Activated CD8-positive, alpha-beta memory T cell treated with anti-CD3 and anti-CD28 coated beads for 36 hours (primary cell): Measurements from ENCODE around the gene VPS18. TPM values are rescaled to one million over a fixed set of nuclear protein-coding genes. Genes with fewer than 3 reads are reported as not detected.

Experiments
- CTCF ChIA-PET: fragments of 350-600 bp; sonication (Branson Sonifier 250); formaldehyde crosslinking; loops from one replicate; lab custom pipeline; 2021; ENCODE audit warnings: antibody characterized with exemption; lab: Charles Lee
- POLR2A ChIA-PET: fragments of 350-600 bp; sonication (Branson Sonifier 250); formaldehyde crosslinking; loops from one replicate; lab custom pipeline; 2021; ENCODE audit warnings: antibody characterized with exemption; lab: Charles Lee
- total RNA-seq, 2 experiments: library from RNA; stranded (reverse); gene quantifications; one replicate each; pipeline ENCODE4 v1.2.3, GENCODE V29; 2021

The VPS18 gene
- total RNA-seq, 2 experiments from 2014 or later = 16.0 to 16.8 TPM

DNA sequence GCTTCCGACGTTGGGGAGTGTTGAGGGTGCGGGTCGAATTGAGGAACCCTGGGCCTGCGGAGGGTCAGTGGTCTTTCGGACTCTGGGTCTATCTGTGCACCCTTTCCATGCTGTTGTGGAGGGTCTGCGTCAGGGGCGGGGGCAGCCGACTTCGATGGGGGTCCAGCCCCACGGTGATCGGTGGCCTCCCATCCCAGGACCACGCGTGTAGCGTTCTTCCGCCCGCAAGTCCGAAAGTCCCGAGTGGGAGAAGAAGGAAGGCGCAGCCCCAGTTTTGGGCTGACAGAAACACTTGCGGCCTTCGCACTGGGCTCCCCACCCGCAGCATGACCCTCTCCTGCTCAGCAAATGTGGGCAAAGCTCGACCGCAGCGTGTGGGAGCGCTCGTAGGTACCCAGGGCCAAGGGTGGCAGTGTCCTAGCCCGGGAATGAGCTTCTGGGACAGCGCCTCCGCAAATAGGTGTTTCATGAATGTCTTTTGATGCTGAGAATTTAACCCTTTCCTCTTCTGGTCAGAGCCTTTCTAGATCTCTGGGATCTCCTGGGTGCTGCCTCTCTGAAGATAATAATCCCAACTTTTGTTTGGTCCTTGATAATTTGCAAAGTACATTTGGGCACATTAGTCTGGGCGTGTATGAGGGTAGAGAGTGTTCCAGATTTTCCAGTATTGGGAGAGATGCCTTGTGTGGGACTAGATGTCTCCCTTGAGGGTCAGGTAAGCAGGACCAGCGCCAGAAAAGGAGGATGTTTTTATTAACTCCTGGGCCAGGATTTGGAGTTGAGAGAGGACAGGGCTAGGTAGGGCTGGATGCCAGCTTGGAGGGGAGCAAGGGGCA lies 32.6 kb downstream of the VPS18 start:
- POLR2A ChIA-PET = no interaction called here

DNA sequence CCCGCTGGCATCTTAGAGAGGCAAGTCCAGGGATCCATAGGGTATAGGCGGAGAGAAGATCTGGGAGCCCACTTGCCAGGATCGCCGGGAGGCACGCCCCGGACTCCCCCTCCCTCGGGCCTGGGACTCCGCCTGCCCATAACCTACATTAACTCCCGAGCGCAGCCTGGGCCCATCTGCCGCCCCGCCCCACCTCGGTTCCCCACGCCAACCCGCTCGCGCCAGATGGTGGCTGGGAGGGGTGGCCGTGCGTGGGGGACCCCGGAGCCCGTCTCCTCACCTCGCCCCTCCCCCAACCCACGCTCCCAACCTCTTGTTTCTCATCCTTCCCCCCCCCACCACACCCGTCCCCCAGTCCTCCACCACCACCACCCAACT lies 33.2 kb downstream of the VPS18 start:
- POLR2A ChIA-PET = interaction anchor here (1.4 kb wide), 1 partner anchor 26 kb away, joined by 6 read pairs; the partner anchor contains the start of gene CHAC1

More for the DNA sequence above, 32.6 kb downstream of the VPS18 start:
- CTCF ChIA-PET = interaction anchor here (6.7 to 9.3 kb wide), 2 partner anchors 15 to 21 kb away, joined by 44 to 71 read pairs; no protein-coding TSS in a partner anchor

DNA sequence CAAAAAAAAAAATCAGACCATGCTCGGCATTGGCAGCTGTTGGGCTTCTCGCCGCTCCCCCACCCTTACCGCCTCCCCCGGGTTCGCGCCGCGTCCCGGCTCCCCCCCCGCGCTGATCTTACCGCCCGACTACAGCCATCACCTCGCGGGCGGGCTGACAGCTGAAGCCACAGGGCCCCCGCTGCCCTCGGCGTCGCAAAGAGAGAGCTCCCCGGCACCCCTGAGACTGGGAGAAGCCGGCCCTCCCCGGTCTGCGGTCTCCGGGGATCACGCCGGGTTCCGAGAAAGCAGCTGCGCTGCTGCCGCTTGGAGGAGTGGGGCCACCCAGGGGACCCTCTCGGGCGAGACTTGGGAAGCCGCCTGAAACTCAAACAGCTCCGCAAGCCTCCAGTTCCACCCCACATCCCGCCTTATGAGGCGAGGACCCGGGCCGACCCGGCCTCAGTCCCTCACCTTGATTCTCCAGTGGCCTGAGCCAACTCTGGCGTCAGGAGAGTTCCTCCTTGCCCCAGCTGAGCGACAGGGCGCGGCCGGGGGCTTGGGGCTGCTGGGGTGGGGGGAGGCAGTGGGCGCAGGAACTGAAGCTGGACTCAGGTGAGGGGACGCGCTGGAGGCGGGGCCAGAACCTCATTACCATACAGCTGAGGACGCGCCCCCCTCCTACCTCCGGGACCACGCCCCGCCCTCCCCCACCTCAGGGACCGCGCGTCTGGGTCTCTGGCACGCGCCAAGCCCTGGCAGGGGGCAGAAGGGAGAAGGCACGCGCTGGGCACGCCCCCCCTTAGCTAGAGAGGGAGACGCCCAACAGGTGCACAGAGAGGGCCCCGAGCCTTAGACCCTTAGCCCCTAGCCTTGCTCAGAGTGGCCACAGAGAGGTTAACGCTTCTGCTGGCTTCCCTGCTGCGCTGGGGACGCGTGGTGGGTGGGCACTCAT lies 33.9 kb downstream of the VPS18 start:
- CTCF ChIA-PET = interaction anchor here (1.0 to 9.3 kb wide), 7 partner anchors 14 to 213 kb away, joined by 3 to 71 read pairs (median 3); no protein-coding TSS in a partner anchor
- POLR2A ChIA-PET = interaction anchor here (0.5 to 1.8 kb wide), 4 partner anchors 13 to 61 kb away, joined by 3 to 6 read pairs (median 5); partner anchors contain the start of gene CHAC1

More for the DNA sequence above, 33.2 kb downstream of the VPS18 start:
- CTCF ChIA-PET = interaction anchor here (1.0 to 9.3 kb wide), 3 partner anchors 14 to 32 kb away, joined by 3 to 71 read pairs (median 44); no protein-coding TSS in a partner anchor

DNA sequence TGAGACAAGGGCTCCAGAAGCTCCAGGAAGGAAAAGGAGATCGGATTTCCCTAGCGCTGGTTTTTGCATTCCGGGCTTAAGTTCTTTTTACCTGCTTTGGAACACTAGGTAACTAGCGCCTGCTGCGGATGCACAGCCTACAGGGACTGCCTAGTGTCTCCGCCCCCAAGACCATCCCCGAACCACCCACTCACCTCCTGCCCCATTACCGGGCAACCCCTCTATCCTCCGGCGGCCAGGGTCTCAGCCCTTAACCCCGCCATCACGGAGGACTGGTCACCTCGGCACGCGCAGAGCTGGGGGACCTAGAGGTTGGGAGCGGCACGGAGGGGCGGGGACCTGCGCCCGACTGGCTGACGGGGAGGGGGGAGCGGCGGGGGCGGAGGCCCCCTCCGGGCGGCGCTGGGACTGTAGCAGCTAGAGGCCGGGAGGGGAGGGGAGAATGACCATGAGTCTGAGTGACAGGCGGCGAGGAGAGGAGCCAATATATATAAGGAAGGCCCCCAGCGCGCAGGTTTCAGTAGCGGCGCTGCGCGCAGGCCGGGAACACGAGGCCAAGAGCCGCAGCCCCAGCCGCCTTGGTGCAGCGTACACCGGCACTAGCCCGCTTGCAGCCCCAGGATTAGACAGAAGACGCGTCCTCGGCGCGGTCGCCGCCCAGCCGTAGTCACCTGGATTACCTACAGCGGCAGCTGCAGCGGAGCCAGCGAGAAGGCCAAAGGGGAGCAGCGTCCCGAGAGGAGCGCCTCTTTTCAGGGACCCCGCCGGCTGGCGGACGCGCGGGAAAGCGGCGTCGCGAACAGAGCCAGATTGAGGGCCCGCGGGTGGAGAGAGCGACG lies 34.8 kb downstream of the VPS18 start, which contains the start of gene DLL4:
Gene DLL4, plus strand, starts transcription at position 520 of the 839 bp plus-strand sequence. CDS start 329 bp downstream, outside the sequence.
- POLR2A ChIA-PET = interaction anchor here (0.5 to 1.8 kb wide), 4 partner anchors 12 to 60 kb away, joined by 3 to 6 read pairs (median 5); partner anchors contain the start of gene CHAC1
- CTCF ChIA-PET = interaction anchor here (0.9 to 9.3 kb wide), 8 partner anchors 13 to 212 kb away, joined by 3 to 71 read pairs (median 3); no protein-coding TSS in a partner anchor

DNA sequence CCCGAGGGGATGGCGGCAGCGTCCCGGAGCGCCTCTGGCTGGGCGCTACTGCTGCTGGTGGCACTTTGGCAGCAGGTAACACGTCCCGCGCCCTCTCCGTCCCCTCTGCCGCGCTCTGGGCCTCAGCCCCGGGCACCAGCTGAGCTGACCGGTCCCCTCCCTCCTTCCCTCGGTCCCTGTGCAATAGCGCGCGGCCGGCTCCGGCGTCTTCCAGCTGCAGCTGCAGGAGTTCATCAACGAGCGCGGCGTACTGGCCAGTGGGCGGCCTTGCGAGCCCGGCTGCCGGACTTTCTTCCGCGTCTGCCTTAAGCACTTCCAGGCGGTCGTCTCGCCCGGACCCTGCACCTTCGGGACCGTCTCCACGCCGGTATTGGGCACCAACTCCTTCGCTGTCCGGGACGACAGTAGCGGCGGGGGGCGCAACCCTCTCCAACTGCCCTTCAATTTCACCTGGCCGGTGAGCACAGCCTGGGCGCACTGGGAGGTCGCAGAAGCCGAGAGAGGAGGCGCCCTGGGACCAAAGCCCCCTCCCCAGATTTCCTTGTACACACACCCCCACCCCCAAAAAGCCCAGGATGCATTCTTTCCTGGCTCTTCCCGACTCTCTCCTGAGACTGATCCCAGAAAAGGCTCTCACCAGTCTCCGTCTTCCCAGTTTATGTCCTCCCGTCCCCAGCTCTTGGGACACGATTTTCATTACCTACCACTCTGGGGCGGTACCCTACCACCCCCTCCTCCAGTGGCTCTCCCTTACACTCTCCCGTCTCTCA lies 35.6 kb downstream of the VPS18 start:
- CTCF ChIA-PET = interaction anchor here (0.9 to 9.3 kb wide), 12 partner anchors 12 to 141 kb away, joined by 3 to 71 read pairs (median 3); no protein-coding TSS in a partner anchor
- POLR2A ChIA-PET = interaction anchor here (1.8 kb wide), 1 partner anchor 11 kb away, joined by 6 read pairs; no protein-coding TSS in a partner anchor

DNA sequence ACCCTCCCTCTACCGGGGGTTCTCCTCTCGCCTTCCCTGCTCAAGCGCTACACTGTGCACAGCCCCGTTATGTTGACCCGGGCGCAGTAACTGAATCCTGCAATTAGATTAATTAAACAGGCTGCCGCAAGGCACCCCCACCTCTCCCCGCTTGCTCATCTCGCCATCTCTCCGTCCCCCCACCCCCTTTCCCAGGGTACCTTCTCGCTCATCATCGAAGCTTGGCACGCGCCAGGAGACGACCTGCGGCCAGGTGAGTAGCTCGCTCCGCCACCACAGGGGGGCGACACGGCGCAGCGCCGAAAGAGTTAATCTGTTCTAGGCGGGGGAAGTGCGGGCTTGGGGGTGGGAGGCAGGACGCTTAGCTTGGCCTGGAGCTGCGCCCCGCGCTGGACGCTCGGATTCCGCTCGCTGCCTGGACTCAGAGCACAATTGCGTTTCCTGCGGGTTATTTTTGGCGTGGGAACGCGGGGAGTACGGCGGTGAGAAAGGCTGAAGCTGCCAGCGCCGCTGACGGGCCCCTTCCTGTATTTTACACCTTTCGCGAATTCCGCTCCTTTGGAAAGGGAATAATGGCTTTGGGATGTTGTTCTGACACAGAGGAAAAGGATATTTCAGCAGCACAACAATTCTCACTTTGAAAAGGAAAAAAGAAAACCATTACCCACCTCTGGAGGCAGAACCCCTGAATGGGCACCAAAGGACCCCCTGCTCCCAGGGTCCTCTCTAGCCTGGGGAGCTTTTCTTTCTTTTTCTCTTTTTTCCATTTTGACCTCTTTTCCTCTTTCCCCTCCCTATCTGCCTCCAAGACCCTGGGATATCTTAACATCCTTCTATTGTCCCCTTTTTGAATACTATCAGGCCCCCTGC lies 36.4 kb downstream of the VPS18 start:
- ChIA-PET CTCF (interaction anchor here (0.6 to 9.3 kb wide), 11 partner anchors 9 to 302 kb away, joined by 3 to 71 read pairs (median 3); no protein-coding TSS in a partner anchor), POLR2A (interaction anchor here (0.5 to 0.7 kb wide), 2 partner anchors 10 to 472 kb away, joined by 3 read pairs; no protein-coding TSS in a partner anchor)

DNA sequence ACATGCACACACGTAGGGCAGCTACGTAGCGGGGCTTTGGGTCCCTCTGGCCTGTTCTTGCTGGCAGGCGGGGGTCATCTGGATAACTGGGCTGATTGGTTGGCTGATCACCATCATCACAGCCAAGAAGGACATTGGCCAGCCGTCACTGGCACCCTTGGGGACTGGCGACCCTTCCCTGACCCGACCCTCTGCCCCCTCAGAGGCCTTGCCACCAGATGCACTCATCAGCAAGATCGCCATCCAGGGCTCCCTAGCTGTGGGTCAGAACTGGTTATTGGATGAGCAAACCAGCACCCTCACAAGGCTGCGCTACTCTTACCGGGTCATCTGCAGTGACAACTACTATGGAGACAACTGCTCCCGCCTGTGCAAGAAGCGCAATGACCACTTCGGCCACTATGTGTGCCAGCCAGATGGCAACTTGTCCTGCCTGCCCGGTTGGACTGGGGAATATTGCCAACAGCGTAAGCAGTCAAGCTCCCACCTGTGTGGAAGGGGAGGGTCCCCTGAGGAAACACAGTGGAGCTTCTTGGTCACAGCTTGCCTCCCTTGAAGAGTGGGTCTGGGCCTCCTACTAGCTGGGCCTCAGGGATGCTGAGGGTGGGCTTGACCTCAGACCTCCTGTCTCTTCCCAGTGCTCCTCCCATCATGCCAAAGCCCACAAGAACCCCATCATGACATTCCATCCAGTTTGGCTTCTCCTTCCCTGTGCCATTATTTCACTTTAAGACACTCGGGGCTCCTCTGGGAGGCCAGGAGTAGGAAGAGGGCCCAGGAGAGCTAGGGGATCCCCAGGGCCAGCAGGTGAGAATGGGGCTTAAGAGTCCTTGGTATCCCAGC lies 37.3 kb downstream of the VPS18 start:
- ChIA-PET POLR2A (no interaction called here), CTCF (interaction anchor here (0.9 to 9.3 kb wide), 6 partner anchors 10 to 39 kb away, joined by 3 to 71 read pairs (median 7); no protein-coding TSS in a partner anchor)

DNA sequence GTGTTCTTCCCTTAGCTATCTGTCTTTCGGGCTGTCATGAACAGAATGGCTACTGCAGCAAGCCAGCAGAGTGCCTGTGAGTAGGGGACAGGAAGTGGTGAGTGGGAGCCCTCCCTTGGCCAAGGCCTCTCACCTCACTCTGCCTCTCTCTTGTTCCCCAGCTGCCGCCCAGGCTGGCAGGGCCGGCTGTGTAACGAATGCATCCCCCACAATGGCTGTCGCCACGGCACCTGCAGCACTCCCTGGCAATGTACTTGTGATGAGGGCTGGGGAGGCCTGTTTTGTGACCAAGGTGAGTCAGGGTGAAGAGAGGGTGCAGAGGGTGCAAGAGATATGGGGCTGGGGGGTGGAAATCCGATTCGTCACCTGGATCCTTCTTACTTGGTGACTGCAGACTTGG lies 37.9 kb downstream of the VPS18 start:
- CTCF ChIA-PET = interaction anchor here (2.6 to 9.3 kb wide), 3 partner anchors 10 to 27 kb away, joined by 10 to 71 read pairs (median 44); no protein-coding TSS in a partner anchor

DNA sequence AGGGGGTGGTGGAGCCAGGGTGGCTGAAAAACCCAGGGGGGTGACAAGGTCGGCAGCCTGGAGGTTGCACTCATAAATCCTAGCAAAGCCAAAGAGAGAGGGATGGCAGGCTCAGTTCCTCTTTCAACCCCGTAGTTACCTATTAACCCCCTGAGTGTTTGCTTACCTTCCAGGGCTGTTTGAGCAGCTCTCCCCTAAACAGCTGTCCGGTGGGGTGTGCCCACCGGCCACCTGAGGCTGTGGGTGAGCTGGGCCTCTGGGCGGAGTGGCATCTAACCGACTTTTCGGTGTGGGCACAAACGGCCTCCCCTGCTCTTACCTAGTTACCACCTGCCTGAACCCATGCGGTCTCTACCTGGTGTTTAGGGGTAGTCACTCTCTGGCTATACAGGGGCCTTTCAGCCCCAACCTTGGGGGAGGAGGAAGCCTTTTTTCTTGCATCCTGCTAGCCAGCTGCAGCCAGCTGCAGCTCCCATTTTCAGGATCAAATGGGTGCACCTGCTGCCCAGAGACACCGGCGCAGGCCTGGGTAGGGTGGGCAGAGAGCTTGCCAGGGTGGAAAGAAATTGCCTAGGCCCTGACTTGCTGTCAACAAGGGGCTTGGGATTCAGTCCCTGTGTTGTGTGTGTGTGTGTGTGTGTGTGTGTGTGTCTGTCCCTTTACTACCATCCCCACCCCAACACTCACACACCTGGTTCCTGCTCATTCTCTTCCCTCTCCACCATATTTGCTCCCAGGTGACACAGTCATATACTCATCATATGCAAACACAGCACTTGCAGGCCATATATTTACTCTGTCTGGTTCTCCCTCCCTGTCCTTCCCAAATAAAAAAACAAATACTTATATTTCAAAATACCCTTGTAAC lies 38.6 kb downstream of the VPS18 start:
- ChIA-PET POLR2A (interaction anchor here (0.6 kb wide), 1 partner anchor 403 kb away, joined by 3 read pairs; no protein-coding TSS in a partner anchor), CTCF (interaction anchor here (1.0 to 9.3 kb wide), 3 partner anchors 9 to 43 kb away, joined by 6 to 71 read pairs (median 44); no protein-coding TSS in a partner anchor)

More for the DNA sequence above, 37.9 kb downstream of the VPS18 start:
- POLR2A ChIA-PET = no interaction called here

DNA sequence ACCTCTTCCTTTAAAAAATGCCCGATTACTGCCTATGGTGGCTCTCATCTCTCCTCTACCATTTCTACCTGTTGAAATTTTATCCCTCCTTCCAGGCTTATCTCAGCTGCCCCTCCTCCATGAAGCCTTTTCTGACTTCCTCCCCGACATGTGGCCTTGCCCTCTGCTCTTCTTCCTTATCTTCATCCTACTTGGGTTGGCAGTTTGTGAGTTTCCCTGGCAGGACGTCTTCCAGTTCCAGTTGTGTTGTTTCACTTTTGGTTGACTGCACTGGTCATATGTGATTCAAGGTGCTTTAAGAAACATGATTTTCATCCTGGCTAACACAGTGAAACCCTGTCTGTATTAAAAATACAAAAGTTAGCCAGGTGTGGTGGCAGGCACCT lies 39.3 kb downstream of the VPS18 start:
- CTCF ChIA-PET = interaction anchor here (0.6 to 9.3 kb wide), 4 partner anchors 8 to 512 kb away, joined by 4 to 71 read pairs (median 25); no protein-coding TSS in a partner anchor
- POLR2A ChIA-PET = no interaction called here

DNA sequence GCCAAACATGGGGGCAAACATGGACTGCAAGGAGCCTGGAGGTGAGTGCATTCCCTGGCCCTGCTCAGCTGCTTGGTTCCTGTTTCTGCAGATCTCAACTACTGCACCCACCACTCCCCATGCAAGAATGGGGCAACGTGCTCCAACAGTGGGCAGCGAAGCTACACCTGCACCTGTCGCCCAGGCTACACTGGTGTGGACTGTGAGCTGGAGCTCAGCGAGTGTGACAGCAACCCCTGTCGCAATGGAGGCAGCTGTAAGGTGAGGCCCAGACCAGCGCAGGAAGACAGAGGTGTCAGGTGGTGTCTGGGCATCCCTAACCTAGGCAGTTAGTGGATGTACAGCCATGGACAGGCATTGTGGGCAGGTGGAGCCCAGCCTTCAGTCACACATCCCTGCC lies 40.2 kb downstream of the VPS18 start:
- ChIA-PET POLR2A (interaction anchor here (0.5 kb wide), 1 partner anchor 29 kb away, joined by 3 read pairs; no protein-coding TSS in a partner anchor), CTCF (interaction anchor here (9.3 kb wide), 1 partner anchor 29 kb away, joined by 71 read pairs; no protein-coding TSS in a partner anchor)

DNA sequence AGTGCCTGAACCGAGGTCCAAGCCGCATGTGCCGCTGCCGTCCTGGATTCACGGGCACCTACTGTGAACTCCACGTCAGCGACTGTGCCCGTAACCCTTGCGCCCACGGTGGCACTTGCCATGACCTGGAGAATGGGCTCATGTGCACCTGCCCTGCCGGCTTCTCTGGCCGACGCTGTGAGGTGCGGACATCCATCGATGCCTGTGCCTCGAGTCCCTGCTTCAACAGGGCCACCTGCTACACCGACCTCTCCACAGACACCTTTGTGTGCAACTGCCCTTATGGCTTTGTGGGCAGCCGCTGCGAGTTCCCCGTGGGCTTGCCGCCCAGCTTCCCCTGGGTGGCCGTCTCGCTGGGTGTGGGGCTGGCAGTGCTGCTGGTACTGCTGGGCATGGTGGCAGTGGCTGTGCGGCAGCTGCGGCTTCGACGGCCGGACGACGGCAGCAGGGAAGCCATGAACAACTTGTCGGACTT lies 42.0 kb downstream of the VPS18 start:
- ChIA-PET POLR2A (no interaction called here), CTCF (interaction anchor here (0.9 kb wide), 1 partner anchor 17 kb away, joined by 3 read pairs; the partner anchor contains the start of gene CHAC1)
